ENCODE measurements around the gene IL17RB. TPM values are rescaled to one million over a fixed set of nuclear protein-coding genes. Genes with fewer than 3 reads are reported as not detected.

Gene IL17RB
- total RNA-seq, 1 donor from 2014 or later = 1.6 TPM

DNA sequence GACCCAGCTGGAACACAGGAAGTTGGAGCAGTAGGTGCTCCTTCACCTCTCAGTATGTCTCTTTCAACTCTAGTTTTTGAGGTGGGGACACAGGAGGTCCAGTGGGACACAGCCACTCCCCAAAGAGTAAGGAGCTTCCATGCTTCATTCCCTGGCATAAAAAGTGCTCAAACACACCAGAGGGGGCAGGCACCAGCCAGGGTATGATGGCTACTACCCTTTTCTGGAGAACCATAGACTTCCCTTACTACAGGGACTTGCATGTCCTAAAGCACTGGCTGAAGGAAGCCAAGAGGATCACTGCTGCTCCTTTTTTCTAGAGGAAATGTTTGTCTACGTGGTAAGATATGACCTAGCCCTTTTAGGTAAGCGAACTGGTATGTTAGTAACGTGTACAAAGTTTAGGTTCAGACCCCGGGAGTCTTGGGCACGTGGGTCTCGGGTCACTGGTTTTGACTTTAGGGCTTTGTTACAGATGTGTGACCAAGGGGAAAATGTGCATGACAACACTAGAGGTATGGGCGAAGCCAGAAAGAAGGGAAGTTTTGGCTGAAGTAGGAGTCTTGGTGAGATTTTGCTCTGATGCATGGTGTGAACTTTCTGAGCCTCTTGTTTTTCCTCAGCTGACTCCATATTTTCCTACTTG lies 11.9 kb downstream of the IL17RB start:
- Histone ChIP-seq H3K9ac (ENCODE audit: low read depth in 1 of 3, low read length in 3 of 3) (no peak overlapping the region), H3K4me3 (ENCODE audit: low read length in 3 of 3) (no peak overlapping the region), H3K4me1 (ENCODE audit: control insufficient read depth in 3 of 3, insufficient read depth in 3 of 3, low read length in 3 of 3) (no peaks in the 10 kb centered on the region), H3K27me3 (ENCODE audit: control insufficient read depth in 3 of 3, insufficient read depth in 3 of 3, low read length in 3 of 3) (no peaks in the 10 kb centered on the region), H3K9me3 (ENCODE audit: control insufficient read depth in 3 of 3, low read length in 3 of 3) (no peaks in the 10 kb centered on the region), H3K27ac (ENCODE audit: low read depth, low read length) (no peak overlapping the region), H3K36me3 (ENCODE audit: control insufficient read depth in 3 of 3, insufficient read depth in 3 of 3, low read length in 3 of 3) (peaks cover 14 to 30% (median 21%) of the 10 kb centered on the region in 3 donors)

DNA sequence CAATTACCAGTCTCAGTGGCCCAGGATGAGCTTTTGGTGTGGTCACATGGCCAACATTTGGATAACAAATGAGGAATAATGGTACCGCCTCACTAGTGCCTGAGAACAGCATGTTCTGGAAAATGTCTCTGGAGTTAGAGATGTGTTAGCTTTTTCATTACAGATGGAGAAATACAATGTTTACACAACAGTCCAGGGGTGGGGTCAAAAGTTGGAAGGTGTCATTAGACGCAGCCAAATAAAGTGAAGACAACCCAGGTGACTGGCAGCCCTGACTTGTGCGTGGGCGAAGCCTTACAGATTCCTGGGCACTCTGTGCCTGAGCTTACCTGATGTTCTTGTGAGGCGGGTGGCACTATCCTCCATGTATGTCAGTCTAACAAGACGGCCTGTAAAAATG lies 12.8 kb downstream of the IL17RB start:
- Histone ChIP-seq H3K4me3 (ENCODE audit: low read length in 3 of 3) (no peak overlapping the region), H3K27ac (ENCODE audit: low read depth, low read length) (no peak overlapping the region), H3K9ac (ENCODE audit: low read depth in 1 of 3, low read length in 3 of 3) (no peak overlapping the region), H3K36me3 (ENCODE audit: control insufficient read depth in 3 of 3, insufficient read depth in 3 of 3, low read length in 3 of 3) (peaks cover 13 to 40% (median 21%) of the 10 kb centered on the region in 3 donors), H3K27me3 (ENCODE audit: control insufficient read depth in 3 of 3, insufficient read depth in 3 of 3, low read length in 3 of 3) (no peaks in the 10 kb centered on the region), H3K4me1 (ENCODE audit: control insufficient read depth in 3 of 3, insufficient read depth in 3 of 3, low read length in 3 of 3) (no peaks in the 10 kb centered on the region), H3K9me3 (ENCODE audit: control insufficient read depth in 3 of 3, low read length in 3 of 3) (no peaks in the 10 kb centered on the region)

DNA sequence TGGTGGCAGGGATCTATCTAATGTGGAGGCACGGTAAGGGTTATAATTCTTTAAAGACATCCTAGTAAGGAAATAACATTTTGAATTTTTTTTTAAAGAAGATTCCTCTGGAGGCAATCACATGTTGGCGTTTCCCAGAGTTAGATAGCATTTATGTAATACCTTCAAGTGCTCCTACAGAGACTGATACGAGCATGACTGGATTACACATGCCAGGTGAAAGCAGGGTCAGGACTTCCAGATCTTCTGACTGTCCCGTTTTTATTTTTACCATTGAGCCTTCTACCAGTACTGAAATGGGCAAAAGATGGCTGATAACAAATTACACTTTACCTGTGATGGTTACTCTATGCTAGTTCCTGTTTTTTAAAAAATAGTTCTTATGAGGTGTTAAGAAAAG lies 13.8 kb downstream of the IL17RB start:
- Histone ChIP-seq H3K4me1 (ENCODE audit: control insufficient read depth in 3 of 3, insufficient read depth in 3 of 3, low read length in 3 of 3) (no peaks in the 10 kb centered on the region), H3K9me3 (ENCODE audit: control insufficient read depth in 3 of 3, low read length in 3 of 3) (no peaks in the 10 kb centered on the region), H3K27ac (ENCODE audit: low read depth, low read length) (no peak overlapping the region), H3K4me3 (ENCODE audit: low read length in 3 of 3) (no peak overlapping the region), H3K9ac (ENCODE audit: low read depth in 1 of 3, low read length in 3 of 3) (no peak overlapping the region), H3K27me3 (ENCODE audit: control insufficient read depth in 3 of 3, insufficient read depth in 3 of 3, low read length in 3 of 3) (no peaks in the 10 kb centered on the region), H3K36me3 (ENCODE audit: control insufficient read depth in 3 of 3, insufficient read depth in 3 of 3, low read length in 3 of 3) (peaks cover 17 to 48% (median 27%) of the 10 kb centered on the region in 3 donors)

GRCh38 chr3:53862241-53862640 lies 15.9 kb downstream of the IL17RB start:
- Histone ChIP-seq H3K36me3 (ENCODE audit: control insufficient read depth in 3 of 3, insufficient read depth in 3 of 3, low read length in 3 of 3) (peaks cover 20 to 62% (median 27%) of the 10 kb centered on the region in 3 donors), H3K9me3 (ENCODE audit: control insufficient read depth in 3 of 3, low read length in 3 of 3) (no peaks in the 10 kb centered on the region), H3K27me3 (ENCODE audit: control insufficient read depth in 3 of 3, insufficient read depth in 3 of 3, low read length in 3 of 3) (no peaks in the 10 kb centered on the region), H3K9ac (ENCODE audit: low read depth in 1 of 3, low read length in 3 of 3) (no peak overlapping the region), H3K27ac (ENCODE audit: low read depth, low read length) (no peak overlapping the region), H3K4me3 (ENCODE audit: low read length in 3 of 3) (no peak overlapping the region), H3K4me1 (ENCODE audit: control insufficient read depth in 3 of 3, insufficient read depth in 3 of 3, low read length in 3 of 3) (no peaks in the 10 kb centered on the region)

DNA sequence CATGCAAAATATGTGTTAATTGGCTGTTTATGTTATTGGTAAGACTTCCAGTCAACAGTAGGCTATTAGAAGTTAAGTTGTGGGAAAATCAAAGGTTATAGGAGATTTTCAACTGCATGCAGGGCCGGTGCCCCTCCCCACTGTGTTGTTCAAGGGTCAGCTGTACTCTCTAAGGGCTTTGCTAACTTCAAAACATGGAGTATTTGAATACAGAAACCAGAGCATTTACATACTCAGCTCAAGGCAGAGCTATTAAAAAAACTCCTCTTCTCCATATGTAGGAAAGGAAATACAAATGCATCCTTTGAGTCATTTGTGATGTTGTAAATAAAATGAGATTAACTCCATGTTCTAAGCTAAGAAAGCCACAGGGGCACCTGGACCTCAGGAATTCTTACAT lies 16.8 kb downstream of the IL17RB start:
- Histone ChIP-seq H3K27me3 (ENCODE audit: control insufficient read depth in 3 of 3, insufficient read depth in 3 of 3, low read length in 3 of 3) (no peaks in the 10 kb centered on the region), H3K36me3 (ENCODE audit: control insufficient read depth in 3 of 3, insufficient read depth in 3 of 3, low read length in 3 of 3) (peaks cover 20 to 67% (median 34%) of the 10 kb centered on the region in 3 donors), H3K9ac (ENCODE audit: low read depth in 1 of 3, low read length in 3 of 3) (no peak overlapping the region), H3K27ac (ENCODE audit: low read depth, low read length) (no peak overlapping the region), H3K9me3 (ENCODE audit: control insufficient read depth in 3 of 3, low read length in 3 of 3) (no peaks in the 10 kb centered on the region), H3K4me3 (ENCODE audit: low read length in 3 of 3) (no peak overlapping the region), H3K4me1 (ENCODE audit: control insufficient read depth in 3 of 3, insufficient read depth in 3 of 3, low read length in 3 of 3) (no peaks in the 10 kb centered on the region)

DNA sequence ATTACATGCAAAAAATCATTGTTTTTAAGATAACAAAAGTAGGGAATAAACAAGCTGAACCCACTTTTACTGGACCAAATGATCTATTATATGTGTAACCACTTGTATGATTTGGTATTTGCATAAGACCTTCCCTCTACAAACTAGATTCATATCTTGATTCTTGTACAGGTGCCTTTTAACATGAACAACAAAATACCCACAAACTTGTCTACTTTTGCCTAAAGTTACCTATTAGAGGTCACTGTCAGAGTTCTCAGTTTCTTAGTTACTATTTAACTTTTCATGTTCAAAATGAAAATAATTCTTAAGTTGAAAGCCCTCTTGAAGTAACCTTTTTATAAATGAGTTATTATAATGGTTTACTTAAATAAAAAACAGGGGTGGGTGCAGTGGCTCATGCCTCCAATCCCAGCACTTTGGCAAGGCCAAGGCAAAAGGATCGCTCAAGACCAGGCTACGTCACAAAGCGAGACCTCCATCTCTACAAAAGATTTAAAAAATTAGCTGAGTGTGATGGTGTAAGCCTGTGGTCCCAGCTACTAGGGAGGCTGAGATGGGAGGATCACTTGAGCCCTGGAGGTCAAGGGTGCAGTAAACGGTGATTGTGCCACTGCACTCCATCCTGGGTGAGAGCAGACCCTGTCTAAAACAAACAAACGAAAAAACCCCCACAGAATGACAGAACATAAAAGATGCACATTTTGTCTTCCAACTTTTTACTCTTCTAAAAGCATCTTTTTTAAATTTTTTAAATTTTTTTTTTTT lies 19.5 kb downstream of the IL17RB start:
- no peak overlapping the region for H3K27ac ChIP-seq (ENCODE audit: low read depth, low read length)
- no peaks in the 10 kb centered on the region for H3K4me1 ChIP-seq (ENCODE audit: control insufficient read depth in 3 of 3, insufficient read depth in 3 of 3, low read length in 3 of 3)
- no peaks in the 10 kb centered on the region for H3K9me3 ChIP-seq (ENCODE audit: control insufficient read depth in 3 of 3, low read length in 3 of 3)
- no peaks in the 10 kb centered on the region for H3K27me3 ChIP-seq (ENCODE audit: control insufficient read depth in 3 of 3, insufficient read depth in 3 of 3, low read length in 3 of 3)
- H3K36me3 ChIP-seq (ENCODE audit: control insufficient read depth in 3 of 3, insufficient read depth in 3 of 3, low read length in 3 of 3) = peaks cover 25 to 72% (median 41%) of the 10 kb centered on the region in 3 donors
- H3K4me3 ChIP-seq (ENCODE audit: low read length in 3 of 3) = no peak overlapping the region
- H3K9ac ChIP-seq (ENCODE audit: low read depth in 1 of 3, low read length in 3 of 3) = no peak overlapping the region

- no peaks in the 10 kb centered on the region for H3K9me3 ChIP-seq (ENCODE audit: control insufficient read depth in 3 of 3, low read length in 3 of 3)
- H3K27me3 ChIP-seq (ENCODE audit: control insufficient read depth in 3 of 3, insufficient read depth in 3 of 3, low read length in 3 of 3) = no peaks in the 10 kb centered on the region
- peaks cover 33 to 55% (median 51%) of the 10 kb centered on the region in 3 donors for H3K36me3 ChIP-seq (ENCODE audit: control insufficient read depth in 3 of 3, insufficient read depth in 3 of 3, low read length in 3 of 3)
- peak overlapping the region; percentile 87 to 99 (median 92) for H3K4me3 ChIP-seq (ENCODE audit: low read length in 3 of 3)
- peak overlapping the region; percentile 79 for H3K27ac ChIP-seq (ENCODE audit: low read depth, low read length)
- peaks cover 13 to 22% (median 14%) of the 10 kb centered on the region in 3 donors for H3K4me1 ChIP-seq (ENCODE audit: control insufficient read depth in 3 of 3, insufficient read depth in 3 of 3, low read length in 3 of 3)
- peak overlapping the region; percentile 87 for H3K9ac ChIP-seq (ENCODE audit: low read depth in 1 of 3, low read length in 3 of 3)
Measured at GRCh38 chr3:53880396-53881345, 34.3 kb downstream of the IL17RB start.

DNA sequence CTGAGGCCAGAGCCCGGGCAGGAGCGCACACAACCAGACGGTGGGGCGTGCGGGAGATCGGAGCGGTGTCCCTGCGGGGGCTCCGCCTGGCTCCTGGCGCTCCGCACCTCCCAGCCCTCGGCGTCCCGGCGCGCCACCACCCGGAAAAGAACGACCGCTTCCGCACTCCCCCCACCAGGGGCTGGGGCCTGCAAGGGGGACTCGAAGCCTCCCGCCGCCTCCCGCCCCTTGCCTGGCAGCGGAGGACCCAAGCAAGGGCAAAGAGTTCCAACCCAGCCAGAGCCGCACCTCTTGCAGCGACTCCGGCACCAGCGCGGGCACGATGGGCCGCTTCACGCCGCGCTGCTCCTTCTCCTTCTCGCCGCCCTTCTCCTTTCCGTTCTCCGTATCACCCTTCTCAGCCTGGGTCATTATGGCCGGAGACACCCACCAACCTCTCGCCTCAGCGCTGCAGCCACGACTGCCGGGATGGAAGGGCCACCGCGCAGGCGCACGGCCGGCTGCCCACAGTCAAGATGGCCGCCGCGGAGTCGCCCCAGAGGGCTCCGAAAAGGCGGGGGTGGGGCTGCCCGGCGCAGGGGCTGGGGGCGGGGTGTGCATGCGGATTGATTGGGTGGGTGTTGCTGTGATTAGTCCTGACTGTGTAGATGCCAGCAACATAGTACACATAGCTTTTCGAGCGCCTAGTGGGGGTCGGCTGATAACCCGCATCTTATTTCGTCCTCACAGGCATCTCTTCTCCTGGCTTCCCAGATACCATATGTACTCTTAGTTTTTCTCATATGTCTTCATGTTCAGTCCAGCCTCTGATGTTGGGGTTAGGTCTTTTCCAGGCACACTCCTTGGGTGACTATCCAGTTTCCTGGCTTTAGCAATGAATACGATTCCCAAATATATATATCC lies 35.6 kb downstream of the IL17RB start, which contains the start of gene ACTR8:
Gene ACTR8 (minus strand): TSS at position 462 of the 903 bp plus-strand sequence. CDS start 51 bp downstream, at position 411.
- Histone ChIP-seq H3K27me3 (ENCODE audit: control insufficient read depth in 3 of 3, insufficient read depth in 3 of 3, low read length in 3 of 3) (no peaks in the 10 kb centered on the region), H3K9me3 (ENCODE audit: control insufficient read depth in 3 of 3, low read length in 3 of 3) (no peaks in the 10 kb centered on the region), H3K36me3 (ENCODE audit: control insufficient read depth in 3 of 3, insufficient read depth in 3 of 3, low read length in 3 of 3) (peaks cover 29 to 50% (median 47%) of the 10 kb centered on the region in 3 donors), H3K4me3 (ENCODE audit: low read length in 3 of 3) (peak within 1 kb of the TSS; percentile 87 to 99 (median 92)), H3K9ac (ENCODE audit: low read depth in 1 of 3, low read length in 3 of 3) (peak within 1 kb of the TSS; percentile 87), H3K27ac (ENCODE audit: low read depth, low read length) (peak within 1 kb of the TSS; percentile 79), H3K4me1 (ENCODE audit: control insufficient read depth in 3 of 3, insufficient read depth in 3 of 3, low read length in 3 of 3) (peaks cover 13 to 22% (median 14%) of the 10 kb centered on the region in 3 donors)

- Histone ChIP-seq H3K4me1 (ENCODE audit: control insufficient read depth in 3 of 3, insufficient read depth in 3 of 3, low read length in 3 of 3) (peaks cover 13 to 22% (median 14%) of the 10 kb centered on the region in 3 donors), H3K27me3 (ENCODE audit: control insufficient read depth in 3 of 3, insufficient read depth in 3 of 3, low read length in 3 of 3) (no peaks in the 10 kb centered on the region), H3K9me3 (ENCODE audit: control insufficient read depth in 3 of 3, low read length in 3 of 3) (no peaks in the 10 kb centered on the region), H3K27ac (ENCODE audit: low read depth, low read length) (no peak overlapping the region), H3K36me3 (ENCODE audit: control insufficient read depth in 3 of 3, insufficient read depth in 3 of 3, low read length in 3 of 3) (peaks cover 23 to 48% (median 39%) of the 10 kb centered on the region in 3 donors), H3K4me3 (ENCODE audit: low read length in 3 of 3) (no peak overlapping the region), H3K9ac (ENCODE audit: low read depth in 1 of 3, low read length in 3 of 3) (no peak overlapping the region)
Measured at GRCh38 chr3:53883008-53883407, 36.6 kb downstream of the IL17RB start.

All from skeletal muscle tissue (tissue), 4 donors.